Right cardiac atrium (tissue), 5 donors: ENCODE measurements around the gene CDC6. TPM values are rescaled to one million over a fixed set of nuclear protein-coding genes. Genes with fewer than 3 reads are reported as not detected.

Source experiments
- ATAC-seq, 2 donors: fragments of 200-7000 bp; cut with Tn5 transposase; one replicate each; pipeline versions ENCODE4 v1.8.0 to v1.9.1; 2020; ENCODE audit warnings: moderate library complexity in 2 of 2, mild to moderate bottlenecking in 1 of 2
- DNase-seq, 3 donors: peaks; one replicate each; pipeline ENCODE4 v3.0.0-alpha.2; 2020
- H3K27ac ChIP-seq: one replicate; pipeline ENCODE4 v1.5.1; 2013; ENCODE audit warnings: mild to moderate bottlenecking, low read length, control low read depth, moderate library complexity
- H3K27me3 ChIP-seq: one replicate; pipeline ENCODE4 v1.6.1; 2013; ENCODE audit not compliant: control insufficient read depth, insufficient read depth
- H3K4me1 ChIP-seq: one replicate; pipeline ENCODE4 v1.6.1; 2013; ENCODE audit warnings: low read length; ENCODE audit not compliant: control insufficient read depth, insufficient read depth
- H3K4me3 ChIP-seq: one replicate; pipeline ENCODE4 v1.5.1; 2013; ENCODE audit warnings: low read length, control low read depth
- H3K9me3 ChIP-seq: one replicate; pipeline ENCODE4 v1.6.1; 2013; ENCODE audit warnings: low read length; ENCODE audit not compliant: control insufficient read depth
- WGBS: extraction: QIAGEN DNeasy Blood & Tissue Kit; methylation state at CpG from one replicate; pipeline ENCODE4 v1.1.7; 2013; 5-methylcytosine and 5-hydroxymethylcytosine counted together
- intact Hi-C, 4 donors: fragments of 100-400 bp; cut with DNase I; formaldehyde crosslinking; loops; one replicate each; pipeline versions ENCODE4 v1.11.0 to v1.14.0; 2022 to 2023
- long read RNA-seq, 4 donors: library from polyadenylated mRNA; unstranded; transcript quantifications; one replicate each; pipeline ENCODE4 v2.0.0, GENCODE V29; 2020 to 2021
- polyA plus RNA-seq: library from polyadenylated mRNA; stranded (reverse); fragments of 200-250 nt; gene quantifications from one replicate; pipeline ENCODE4 v1.2.3, GENCODE V29; 2013
- total RNA-seq, 4 donors: library from RNA; stranded (reverse); fragmentation: NEBNext Ultra II Directional; extraction: Animal tissue kit (Norgen Biotek cat#: 25700); gene quantifications; one replicate each; pipeline ENCODE4 v1.2.1, GENCODE V29; 2021
- donor health status: healthy with polysubstance abuse.
- donor health status: DM: no; HTN: yes; CAD: no.
- donor health status: DM: no; HTN: no; CAD: no.
- donor health status: DM: no; HTN: yes; CAD: no; lungs with severe emphysema.
- donor health status: DM: yes; HTN: yes; CAD: no.

The CDC6 gene, protein sequence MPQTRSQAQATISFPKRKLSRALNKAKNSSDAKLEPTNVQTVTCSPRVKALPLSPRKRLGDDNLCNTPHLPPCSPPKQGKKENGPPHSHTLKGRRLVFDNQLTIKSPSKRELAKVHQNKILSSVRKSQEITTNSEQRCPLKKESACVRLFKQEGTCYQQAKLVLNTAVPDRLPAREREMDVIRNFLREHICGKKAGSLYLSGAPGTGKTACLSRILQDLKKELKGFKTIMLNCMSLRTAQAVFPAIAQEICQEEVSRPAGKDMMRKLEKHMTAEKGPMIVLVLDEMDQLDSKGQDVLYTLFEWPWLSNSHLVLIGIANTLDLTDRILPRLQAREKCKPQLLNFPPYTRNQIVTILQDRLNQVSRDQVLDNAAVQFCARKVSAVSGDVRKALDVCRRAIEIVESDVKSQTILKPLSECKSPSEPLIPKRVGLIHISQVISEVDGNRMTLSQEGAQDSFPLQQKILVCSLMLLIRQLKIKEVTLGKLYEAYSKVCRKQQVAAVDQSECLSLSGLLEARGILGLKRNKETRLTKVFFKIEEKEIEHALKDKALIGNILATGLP
- total RNA-seq (1 to 10 TPM; 1.0 to 1.8 (median 1.3) TPM), polyA plus RNA-seq (0.36 TPM)
- long read RNA-seq, donor 1, full-length matches to known transcripts, result 1 of 1 reads
- long read RNA-seq, donor 1, partial matches to known transcripts, result 0 of 1 reads
- long read RNA-seq, donor 1, other reads (novel, unspliced or antisense), result 0 of 1 reads
- long read RNA-seq, donor 2, full-length matches to known transcripts, result 1 of 1 reads
- long read RNA-seq, donor 2, partial matches to known transcripts, result 0 of 1 reads
- long read RNA-seq, donor 2, other reads (novel, unspliced or antisense), result 0 of 1 reads
- long read RNA-seq, donor 3, full-length matches to known transcripts, result 5 of 6 reads
- long read RNA-seq, donor 3, partial matches to known transcripts, result 1 of 6 reads
- long read RNA-seq, donor 3, other reads (novel, unspliced or antisense), result 0 of 6 reads
- long read RNA-seq, donor 4, result 0 reads

DNA sequence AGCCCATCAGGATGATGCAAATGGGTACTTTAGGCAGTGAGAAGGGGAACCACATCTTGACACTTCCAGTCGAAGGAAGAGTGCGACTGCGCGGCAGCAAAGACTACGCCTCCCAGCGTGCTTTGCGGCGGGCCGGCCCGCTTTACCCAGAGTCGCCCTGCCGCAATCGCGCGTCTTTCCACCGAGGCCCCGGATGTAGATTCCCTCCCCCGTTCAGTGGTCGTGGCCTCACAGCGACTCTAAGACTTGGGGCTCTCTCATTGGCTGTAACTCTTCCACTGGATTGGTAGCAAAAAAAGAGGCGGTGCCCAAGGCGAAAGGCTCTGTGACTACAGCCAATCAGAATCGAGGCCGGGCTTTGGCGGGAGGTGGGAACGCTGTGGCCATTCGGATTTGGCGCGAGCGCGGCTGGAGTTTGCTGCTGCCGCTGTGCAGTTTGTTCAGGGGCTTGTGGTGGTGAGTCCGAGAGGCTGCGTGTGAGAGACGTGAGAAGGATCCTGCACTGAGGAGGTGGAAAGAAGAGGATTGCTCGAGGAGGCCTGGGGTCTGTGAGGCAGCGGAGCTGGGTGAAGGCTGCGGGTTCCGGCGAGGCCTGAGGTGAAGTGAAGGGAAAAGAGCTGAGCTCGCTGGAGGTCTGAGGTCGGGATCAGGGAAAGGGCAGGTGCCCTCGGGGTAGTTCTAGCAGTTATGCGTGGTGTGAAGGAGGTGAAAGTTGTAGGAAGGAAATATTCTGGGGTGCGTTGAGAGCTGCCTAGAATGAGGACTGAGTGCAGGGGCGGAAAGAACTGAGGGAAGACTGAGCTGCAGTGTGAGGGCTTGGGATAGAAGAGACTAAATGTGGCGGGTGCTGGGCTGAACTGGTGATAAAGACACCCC lies at the start of gene CDC6:
Gene CDC6, plus strand, starts transcription at position 386 of the 876 bp plus-strand sequence. CDS start 1,542 bp downstream, outside the sequence.
- no peaks in the 10 kb centered on the region for H3K27me3 ChIP-seq
- peak within 1 kb of the TSS; percentile 20 for H3K27ac ChIP-seq
- intact Hi-C loops, result loop anchor here in 1 of 4 donors (5.0 to 10.0 kb wide), 2 partner anchors 85 to 253 kb away; no protein-coding TSS in a partner anchor
- H3K9me3 ChIP-seq, result no peaks in the 10 kb centered on the region
- peak within 1 kb of the TSS; percentile 53 for H3K4me3 ChIP-seq
- no peaks in the 10 kb centered on the region for H3K4me1 ChIP-seq
- WGBS, result under 1% methylated on average over 47 of the region's 47 CpGs
- peak; percentile 98 to 99 (median 99) for DNase-seq
- ATAC-seq, result peak; percentile 98 to 99

DNA sequence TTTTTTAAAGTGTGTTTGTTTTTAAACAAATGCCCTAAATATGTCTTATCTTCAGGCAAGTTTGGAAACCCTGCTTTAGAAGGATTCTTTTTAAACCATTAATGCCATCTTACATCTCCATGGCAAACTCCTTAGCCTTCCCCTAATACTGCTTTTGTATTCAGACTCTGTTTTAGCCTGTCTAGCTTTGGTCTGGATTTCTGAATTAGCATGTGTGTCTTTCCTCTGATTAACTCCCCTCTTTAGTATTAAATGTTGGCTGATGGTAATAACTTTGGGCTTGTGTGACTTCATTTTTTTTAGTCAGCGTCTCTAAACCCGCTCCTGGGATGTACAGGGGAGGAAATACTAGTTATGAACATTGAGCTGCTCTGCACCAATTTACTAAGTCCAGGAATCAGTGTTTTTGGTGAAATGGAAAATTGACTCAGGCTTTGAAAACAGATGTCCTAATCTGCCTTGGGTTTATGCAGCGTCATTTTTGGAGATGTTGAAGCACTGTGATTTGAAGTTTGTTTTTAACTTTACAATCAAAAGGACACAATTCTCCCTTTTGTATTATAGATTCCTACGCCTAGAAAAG lies 46.3 kb upstream of the CDC6 start:
- no peaks in the 10 kb centered on the region for H3K9me3 ChIP-seq
- no peak overlapping the region for H3K4me3 ChIP-seq
- H3K4me1 ChIP-seq, result peaks cover 3% of the 10 kb centered on the region
- DNase-seq (no peak), ATAC-seq (no peak)
- intact Hi-C loops, result no loop called here
- no peaks in the 10 kb centered on the region for H3K27me3 ChIP-seq
- WGBS, result 73% methylated on average over 4 of the region's 4 CpGs
- no peak overlapping the region for H3K27ac ChIP-seq

DNA sequence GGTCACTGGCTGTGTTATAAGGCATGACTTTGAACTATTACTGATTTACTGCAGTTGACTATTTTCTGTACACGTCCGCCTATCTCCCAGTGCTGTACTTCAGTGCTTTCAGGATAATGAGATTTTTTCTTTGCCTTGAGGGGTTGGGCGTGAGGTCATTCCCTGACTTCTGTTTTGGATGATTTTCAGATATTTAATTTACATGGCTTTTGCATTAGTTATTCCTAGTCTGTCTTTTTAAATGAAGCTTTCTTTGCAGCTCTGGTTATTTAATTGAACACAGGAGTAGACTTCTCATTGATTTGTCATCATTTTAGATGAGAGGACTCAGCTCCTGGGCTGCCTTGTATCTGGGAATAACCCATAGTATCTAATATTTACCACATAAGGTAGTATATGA lies 44.9 kb upstream of the CDC6 start:
- ATAC-seq (no peak), DNase-seq (no peak)
- Histone ChIP-seq H3K9me3 (no peaks in the 10 kb centered on the region), H3K27ac (no peak overlapping the region), H3K4me1 (peaks cover 3% of the 10 kb centered on the region), H3K27me3 (no peaks in the 10 kb centered on the region), H3K4me3 (no peak overlapping the region)
- WGBS, result 92% methylated on average over 3 of the region's 3 CpGs
- intact Hi-C loops, result no loop called here

DNA sequence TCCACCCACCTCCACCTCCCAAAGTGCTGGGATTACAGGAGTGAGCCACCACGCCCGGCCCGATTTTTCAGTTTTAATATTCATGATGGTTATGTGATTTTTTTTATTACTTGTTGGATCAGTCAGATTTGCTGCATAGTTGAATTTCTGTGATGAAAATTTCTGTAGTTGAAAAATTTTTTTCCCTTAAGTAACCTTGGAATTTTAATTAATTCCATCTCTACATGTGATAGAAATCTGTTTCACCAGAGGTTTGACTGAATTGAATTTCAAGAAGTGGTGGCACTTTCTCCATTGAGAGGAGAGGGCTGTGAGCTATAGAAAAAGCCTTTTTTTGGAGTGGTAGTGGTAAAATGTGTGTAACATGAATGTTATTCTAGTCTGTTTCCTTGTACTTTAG lies 43.9 kb upstream of the CDC6 start:
- no peak for ATAC-seq
- WGBS, result 97% methylated on average over 3 of the region's 3 CpGs
- H3K9me3 ChIP-seq, result no peaks in the 10 kb centered on the region
- peaks cover 3% of the 10 kb centered on the region for H3K4me1 ChIP-seq
- no peak overlapping the region for H3K4me3 ChIP-seq
- intact Hi-C loops, result no loop called here
- DNase-seq, result no peak
- no peaks in the 10 kb centered on the region for H3K27me3 ChIP-seq
- no peak overlapping the region for H3K27ac ChIP-seq

DNA sequence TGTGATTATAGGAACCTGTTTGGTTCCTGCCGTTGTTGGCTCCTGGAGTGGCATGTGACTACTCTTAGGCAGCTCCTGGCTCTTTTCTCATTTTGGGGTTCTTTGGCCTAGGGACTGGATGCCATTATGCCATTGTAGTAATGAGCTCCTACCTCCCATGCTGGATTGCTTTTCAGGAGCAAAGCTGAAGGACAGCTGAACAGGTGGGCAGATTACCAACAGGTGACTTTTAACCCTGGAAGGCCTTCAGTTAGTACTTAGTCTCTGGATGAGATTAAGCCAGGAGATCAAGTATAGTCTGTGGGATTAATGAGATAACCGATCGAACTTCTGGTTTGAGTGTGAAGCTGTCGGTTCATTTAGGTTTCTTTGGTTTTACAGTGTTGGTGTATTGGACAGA lies 43.4 kb upstream of the CDC6 start:
- Histone ChIP-seq H3K9me3 (no peaks in the 10 kb centered on the region), H3K27ac (no peak overlapping the region), H3K4me1 (peaks cover 3% of the 10 kb centered on the region), H3K4me3 (no peak overlapping the region), H3K27me3 (no peaks in the 10 kb centered on the region)
- intact Hi-C loops, result no loop called here
- no peak for ATAC-seq
- 79% methylated on average over 4 of the region's 4 CpGs for WGBS
- DNase-seq, result no peak

DNA sequence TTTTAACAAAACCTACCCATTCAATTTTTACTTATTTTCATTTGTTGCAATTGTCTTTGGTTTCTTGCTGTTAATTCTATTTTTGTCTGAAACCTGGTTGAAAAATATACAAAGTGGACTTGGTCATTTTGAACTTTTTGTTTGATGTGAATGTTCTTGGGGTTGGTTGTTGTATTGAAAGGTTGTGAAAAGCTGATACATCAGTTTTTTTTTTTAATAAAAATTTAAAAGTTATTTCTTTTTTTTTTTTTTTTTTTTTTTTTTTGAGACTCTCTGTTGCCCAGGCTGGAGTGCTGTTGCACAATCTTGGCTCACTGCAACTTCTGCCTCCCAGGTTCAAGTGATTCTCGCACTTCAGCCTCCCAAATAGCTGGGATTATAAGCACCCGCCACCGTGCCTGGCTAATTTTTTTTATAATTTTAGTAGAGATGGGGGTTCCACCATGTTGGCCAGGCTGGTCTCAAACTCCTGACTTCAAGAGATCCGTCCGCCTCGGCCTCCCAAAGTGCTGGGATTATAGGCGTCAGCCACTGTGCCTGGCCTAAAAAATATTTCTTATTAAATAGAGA lies 39.7 kb upstream of the CDC6 start:
- Histone ChIP-seq H3K27me3 (no peaks in the 10 kb centered on the region), H3K9me3 (no peaks in the 10 kb centered on the region), H3K27ac (no peak overlapping the region), H3K4me3 (no peak overlapping the region), H3K4me1 (peaks cover 1% of the 10 kb centered on the region)
- ATAC-seq (no peak), DNase-seq (peak in 2 of 3 donors; percentile 44 to 61)
- intact Hi-C loops, result no loop called here
- WGBS, result 77% methylated on average over 7 of the region's 7 CpGs

DNA sequence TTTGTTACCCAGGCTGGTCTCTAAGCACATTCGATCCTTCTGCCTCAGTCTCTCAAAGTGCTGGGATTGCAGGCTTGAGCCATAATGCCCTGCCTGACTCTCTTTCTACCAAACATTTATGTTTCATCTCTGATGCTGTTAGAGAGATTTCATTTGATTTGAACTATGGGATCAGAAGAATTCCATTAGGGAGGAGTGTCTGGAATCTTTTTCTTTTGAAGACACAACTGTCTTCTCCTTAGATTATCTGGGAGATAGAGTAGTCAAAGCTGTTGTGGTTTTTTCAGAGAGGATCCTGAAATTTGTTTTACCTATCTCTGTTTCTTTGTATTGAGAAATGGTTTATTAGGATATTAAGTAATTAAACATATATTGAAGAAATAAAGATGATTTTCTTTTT lies 39.2 kb upstream of the CDC6 start:
- no peaks in the 10 kb centered on the region for H3K9me3 ChIP-seq
- DNase-seq (no peak), ATAC-seq (no peak)
- intact Hi-C loops, result no loop called here
- H3K4me3 ChIP-seq, result no peak overlapping the region
- no peaks in the 10 kb centered on the region for H3K27me3 ChIP-seq
- no peak overlapping the region for H3K27ac ChIP-seq
- H3K4me1 ChIP-seq, result peaks cover 1% of the 10 kb centered on the region
- WGBS, result 93% methylated on average over 1 of the region's 1 CpG

DNA sequence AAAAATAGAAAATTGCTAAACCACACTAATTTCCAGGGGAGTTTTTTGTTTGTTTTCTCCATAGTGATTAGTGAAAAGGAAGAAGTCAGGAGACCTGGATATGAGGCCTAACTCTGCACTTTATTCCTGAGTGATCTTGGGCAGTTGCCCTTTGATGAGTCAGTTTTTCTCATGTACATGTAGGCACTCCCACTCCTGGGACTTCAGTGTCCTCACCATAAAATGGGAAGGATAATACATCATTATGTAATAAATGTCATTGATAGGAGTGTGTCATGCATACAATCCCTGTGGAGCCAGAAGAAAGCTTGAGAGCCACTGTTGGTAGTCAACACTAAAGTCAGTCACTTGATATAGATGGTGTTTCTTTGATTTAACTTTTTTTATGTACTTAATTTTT lies 36.1 kb upstream of the CDC6 start:
- no peak overlapping the region for H3K4me3 ChIP-seq
- ATAC-seq (peak; percentile 63 to 90), DNase-seq (no peak)
- intact Hi-C loops, result no loop called here
- H3K9me3 ChIP-seq, result no peaks in the 10 kb centered on the region
- no peak overlapping the region for H3K27ac ChIP-seq
- no peaks in the 10 kb centered on the region for H3K4me1 ChIP-seq
- H3K27me3 ChIP-seq, result no peaks in the 10 kb centered on the region

DNA sequence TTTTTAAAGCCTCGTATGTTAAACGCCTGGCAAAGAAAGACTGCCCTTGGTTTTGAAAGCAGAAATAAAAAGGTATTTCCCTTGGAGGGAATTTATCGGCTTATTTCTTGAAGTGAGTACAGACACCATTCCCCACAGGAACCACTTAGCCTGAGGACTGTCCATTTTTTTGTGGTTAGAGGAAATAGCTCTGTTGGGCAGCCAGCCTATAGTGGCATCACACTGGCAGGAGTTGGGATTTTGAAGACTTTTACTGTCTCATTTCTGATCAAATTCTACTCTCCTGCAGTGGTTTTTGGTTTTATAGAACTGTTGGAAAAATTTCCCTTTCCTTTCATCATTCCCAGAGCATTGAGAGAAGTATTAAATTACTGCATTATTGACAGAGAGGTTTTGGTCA lies 34.1 kb upstream of the CDC6 start:
- 89% methylated on average over 3 of the region's 3 CpGs for WGBS
- H3K27me3 ChIP-seq, result no peaks in the 10 kb centered on the region
- intact Hi-C loops, result no loop called here
- H3K27ac ChIP-seq, result no peak overlapping the region
- H3K9me3 ChIP-seq, result no peaks in the 10 kb centered on the region
- H3K4me3 ChIP-seq, result no peak overlapping the region
- no peaks in the 10 kb centered on the region for H3K4me1 ChIP-seq
- DNase-seq (no peak), ATAC-seq (no peak)

DNA sequence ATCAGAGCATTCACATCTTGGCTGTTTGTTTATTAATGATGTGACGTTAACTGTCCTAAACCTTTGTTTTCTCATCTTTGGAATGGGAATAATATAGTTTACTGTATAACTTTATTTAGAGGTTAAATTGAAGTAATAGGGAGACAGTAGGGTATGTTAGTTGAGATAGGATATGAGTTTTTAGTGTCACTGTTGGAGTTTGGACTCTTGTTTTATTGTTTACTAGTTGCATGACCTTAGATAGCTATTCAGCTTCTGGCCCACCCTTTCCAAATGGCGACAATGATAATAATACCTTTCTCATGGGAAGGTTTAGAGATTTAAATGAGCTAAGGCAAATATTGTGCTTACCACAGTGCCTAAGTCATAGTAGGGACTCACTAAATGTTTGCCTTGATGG lies 28.2 kb upstream of the CDC6 start:
- DNase-seq (no peak), ATAC-seq (no peak)
- Histone ChIP-seq H3K9me3 (no peaks in the 10 kb centered on the region), H3K27me3 (no peaks in the 10 kb centered on the region), H3K4me3 (no peak overlapping the region), H3K27ac (no peak overlapping the region), H3K4me1 (no peaks in the 10 kb centered on the region)
- intact Hi-C loops, result no loop called here
- WGBS, result 88% methylated on average over 2 of the region's 2 CpGs
